ENCODE data around the gene FBXL16.

The FBXL16 gene

GRCh38 chr16:734981-735881, 29.6 kb upstream of the FBXL16 start:
- DNase-seq: no peak

- DNase-seq: no peak
Observed at GRCh38 chr16:734208-734980, 28.8 kb upstream of the FBXL16 start.

GRCh38 chr16:733382-734207, 28.0 kb upstream of the FBXL16 start:
- DNase-seq: peak in 1 of 2 experiments; percentile 48

- DNase-seq: no peak
Observed at GRCh38 chr16:732936-733335, 27.3 kb upstream of the FBXL16 start.

- DNase-seq: no peak
Observed at GRCh38 chr16:732332-732731, 26.7 kb upstream of the FBXL16 start.

GRCh38 chr16:730666-731509, 25.3 kb upstream of the FBXL16 start:
- DNase-seq: no peak

GRCh38 chr16:729768-730665, 24.4 kb upstream of the FBXL16 start:
- DNase-seq: no peak

- DNase-seq: no peak
Observed at GRCh38 chr16:728890-729744, 23.5 kb upstream of the FBXL16 start.

- DNase-seq: peak; percentile 53 to 61
Observed at GRCh38 chr16:728131-728889, 22.7 kb upstream of the FBXL16 start.

- no peak for DNase-seq
Observed at GRCh38 chr16:727291-727977, 21.8 kb upstream of the FBXL16 start.

GRCh38 chr16:726438-727290, 21.1 kb upstream of the FBXL16 start, which contains the start of the genes CCDC78 and HAGHL:
Gene CCDC78, minus strand, starts transcription at chr16:726443. Its CDS starts 76 bp downstream, at chr16:726367.
Gene HAGHL, plus strand, starts transcription at chr16:727106. Its CDS starts 404 bp downstream, at chr16:727510.
- DNase-seq: peak; percentile 46 to 68

- DNase-seq: no peak
Observed at GRCh38 chr16:726188-726437, 20.5 kb upstream of the FBXL16 start.

GRCh38 chr16:725463-726187, 20.0 kb upstream of the FBXL16 start:
- DNase-seq: no peak

GRCh38 chr16:725041-725376, 19.4 kb upstream of the FBXL16 start:
- no peak for DNase-seq

GRCh38 chr16:724188-725040, 18.8 kb upstream of the FBXL16 start:
- DNase-seq: no peak

GRCh38 chr16:723695-724094, 18.1 kb upstream of the FBXL16 start:
- no peak for DNase-seq

Measured in stimulated activated CD4-positive, alpha-beta T cell treated with anti-CD3 and anti-CD28 coated beads, Interleukin-4, amount 100 ng/mL, for 4 hours (primary cell).